Tibial nerve (tissue), 4 donors: ENCODE measurements around the gene PARD3B.

Source experiments
- EP300 ChIP-seq, 2 donors: sonication (generic); formaldehyde crosslinking; IDR thresholded peaks; one replicate each; pipeline ENCODE4 v1.6.1; 2017; ENCODE audit warnings: antibody characterized with exemption in 2 of 2, mild to moderate bottlenecking in 1 of 2
- POLR2A ChIP-seq, 2 donors: fragments of 450-650 bp; IDR thresholded peaks; one replicate each; pipeline ENCODE4 v1.6.1; 2017; ENCODE audit warnings: antibody characterized with exemption in 2 of 2, mild to moderate bottlenecking in 2 of 2, moderate library complexity in 2 of 2
- TF ChIP-seq, protein P1 (sequence below), 5 experiments: fragments of 200-600 bp in 3 of 5; fragments of 450-650 bp in 2 of 5; sonication (generic) in 3 of 5; IDR thresholded peaks; one replicate each; pipeline ENCODE4 v1.5.1; 2016 to 2019; ENCODE audit warnings: antibody characterized with exemption in 5 of 5, mild to moderate bottlenecking in 3 of 5, moderate library complexity in 2 of 5

DNA sequence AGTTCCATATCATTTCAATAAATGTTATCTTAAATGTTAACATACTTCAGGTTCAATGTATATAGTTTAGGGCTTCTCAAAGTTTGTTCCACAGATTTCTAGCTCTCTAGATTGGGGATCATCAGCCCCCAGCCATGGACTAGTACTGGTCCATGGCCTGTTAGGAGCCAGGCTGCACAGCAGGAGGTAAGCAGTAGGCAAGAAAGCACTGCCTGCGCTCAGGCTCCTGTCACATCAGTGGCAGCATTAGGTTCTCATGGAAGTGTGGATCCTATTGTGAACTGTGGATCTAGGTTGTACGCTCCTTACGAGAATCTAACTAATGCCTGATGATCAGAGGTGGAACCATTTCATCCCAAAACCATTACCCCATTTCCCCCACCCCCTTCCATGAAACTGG is 531.1 kb downstream of the PARD3B start:
- TF ChIP-seq, protein P1, sequence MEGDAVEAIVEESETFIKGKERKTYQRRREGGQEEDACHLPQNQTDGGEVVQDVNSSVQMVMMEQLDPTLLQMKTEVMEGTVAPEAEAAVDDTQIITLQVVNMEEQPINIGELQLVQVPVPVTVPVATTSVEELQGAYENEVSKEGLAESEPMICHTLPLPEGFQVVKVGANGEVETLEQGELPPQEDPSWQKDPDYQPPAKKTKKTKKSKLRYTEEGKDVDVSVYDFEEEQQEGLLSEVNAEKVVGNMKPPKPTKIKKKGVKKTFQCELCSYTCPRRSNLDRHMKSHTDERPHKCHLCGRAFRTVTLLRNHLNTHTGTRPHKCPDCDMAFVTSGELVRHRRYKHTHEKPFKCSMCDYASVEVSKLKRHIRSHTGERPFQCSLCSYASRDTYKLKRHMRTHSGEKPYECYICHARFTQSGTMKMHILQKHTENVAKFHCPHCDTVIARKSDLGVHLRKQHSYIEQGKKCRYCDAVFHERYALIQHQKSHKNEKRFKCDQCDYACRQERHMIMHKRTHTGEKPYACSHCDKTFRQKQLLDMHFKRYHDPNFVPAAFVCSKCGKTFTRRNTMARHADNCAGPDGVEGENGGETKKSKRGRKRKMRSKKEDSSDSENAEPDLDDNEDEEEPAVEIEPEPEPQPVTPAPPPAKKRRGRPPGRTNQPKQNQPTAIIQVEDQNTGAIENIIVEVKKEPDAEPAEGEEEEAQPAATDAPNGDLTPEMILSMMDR (IDR thresholded peaks at IDR 0.05): no peak
- TF ChIP-seq POLR2A (IDR thresholded peaks at IDR 0.05): no peak
- no peak for TF ChIP-seq EP300 (IDR thresholded peaks at IDR 0.05)
